ENCODE results near the gene ACP7.

Gene ACP7, protein sequence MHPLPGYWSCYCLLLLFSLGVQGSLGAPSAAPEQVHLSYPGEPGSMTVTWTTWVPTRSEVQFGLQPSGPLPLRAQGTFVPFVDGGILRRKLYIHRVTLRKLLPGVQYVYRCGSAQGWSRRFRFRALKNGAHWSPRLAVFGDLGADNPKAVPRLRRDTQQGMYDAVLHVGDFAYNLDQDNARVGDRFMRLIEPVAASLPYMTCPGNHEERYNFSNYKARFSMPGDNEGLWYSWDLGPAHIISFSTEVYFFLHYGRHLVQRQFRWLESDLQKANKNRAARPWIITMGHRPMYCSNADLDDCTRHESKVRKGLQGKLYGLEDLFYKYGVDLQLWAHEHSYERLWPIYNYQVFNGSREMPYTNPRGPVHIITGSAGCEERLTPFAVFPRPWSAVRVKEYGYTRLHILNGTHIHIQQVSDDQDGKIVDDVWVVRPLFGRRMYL

DNA sequence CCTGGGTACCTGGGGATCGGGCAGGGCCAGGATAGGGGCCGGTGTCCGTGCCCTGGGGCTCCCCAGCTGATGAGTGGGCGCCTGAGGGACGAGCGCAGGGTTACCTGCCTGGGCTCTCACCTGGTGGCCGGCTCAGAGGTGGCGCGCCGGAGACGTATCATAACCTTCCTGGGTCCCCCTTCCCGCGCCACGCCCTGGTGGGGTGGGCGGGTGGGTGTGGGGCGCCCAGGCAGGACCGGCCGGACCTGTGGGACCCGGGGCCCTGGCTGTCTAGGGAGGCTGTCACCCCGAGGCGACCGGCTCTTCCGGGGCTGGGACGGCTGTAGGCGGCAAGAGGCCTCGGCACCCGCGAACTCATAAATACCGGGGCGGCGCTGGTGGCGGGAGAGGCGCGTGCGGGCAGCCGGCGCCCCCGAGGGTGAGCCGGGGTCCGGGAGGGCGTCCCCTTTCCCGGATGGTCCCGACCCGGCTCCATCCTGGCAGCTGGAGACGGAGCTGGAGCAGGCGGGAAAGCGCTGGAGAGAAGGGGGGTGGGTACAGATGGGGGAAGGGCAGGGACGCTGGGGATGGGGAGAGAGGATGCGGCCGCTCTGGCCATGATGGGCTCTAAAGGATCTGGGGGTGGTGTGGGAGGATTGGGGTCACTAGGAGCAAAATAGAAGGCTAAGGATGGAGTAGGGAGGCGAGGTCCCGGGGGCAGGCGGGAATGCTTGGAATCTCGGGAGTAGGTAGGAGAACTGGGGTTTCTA is at the start of gene ACP7:
Gene ACP7, plus strand, starts transcription at position 386 of the 749 bp plus-strand sequence. CDS start 902 bp downstream, outside the sequence.
- Mint-ChIP-seq H3K9me3 (no peaks in the 10 kb centered on the region), H3K4me1 (peaks cover 15% of the 10 kb centered on the region), H3K27ac (ENCODE audit: low read depth) (peak within 1 kb of the TSS; percentile 86), H3K36me3 (ENCODE audit: insufficient read depth) (no peaks in the 10 kb centered on the region), H3K27me3 (peaks cover 47% of the 10 kb centered on the region), H3K4me3 (peak within 1 kb of the TSS; percentile 78)
- DNase-seq (ENCODE audit: low spot score in 2 of 2) = no peak
- peak; percentile 68 for ATAC-seq (replicated peaks; ENCODE audit: extremely low read depth, poor library complexity, severe bottlenecking)

DNA sequence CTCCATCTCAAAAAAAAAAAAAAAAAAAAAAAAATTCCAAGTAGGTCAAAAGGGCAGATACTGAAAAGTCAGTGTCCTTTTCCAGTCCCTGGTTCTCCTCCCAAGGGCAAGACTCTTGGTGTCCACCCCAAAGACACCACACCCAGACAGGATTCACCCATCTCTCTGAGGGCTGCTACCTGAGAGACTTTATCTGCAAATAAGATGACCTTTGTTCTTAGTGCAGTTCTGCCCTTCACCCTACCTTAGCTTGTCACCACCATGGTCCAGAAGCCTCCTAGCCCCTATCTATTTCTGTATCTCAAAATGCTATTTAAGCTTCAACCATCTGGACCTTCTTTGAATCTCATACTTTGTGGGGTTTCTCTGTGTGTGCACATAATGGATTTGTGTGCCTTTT is 47.6 kb upstream of the ACP7 start:
- peaks cover 4% of the 10 kb centered on the region for H3K36me3 Mint-ChIP-seq (ENCODE audit: insufficient read depth)
- DNase-seq (ENCODE audit: low spot score in 2 of 2) = no peak
- peaks cover 6% of the 10 kb centered on the region for H3K4me1 Mint-ChIP-seq

DNA sequence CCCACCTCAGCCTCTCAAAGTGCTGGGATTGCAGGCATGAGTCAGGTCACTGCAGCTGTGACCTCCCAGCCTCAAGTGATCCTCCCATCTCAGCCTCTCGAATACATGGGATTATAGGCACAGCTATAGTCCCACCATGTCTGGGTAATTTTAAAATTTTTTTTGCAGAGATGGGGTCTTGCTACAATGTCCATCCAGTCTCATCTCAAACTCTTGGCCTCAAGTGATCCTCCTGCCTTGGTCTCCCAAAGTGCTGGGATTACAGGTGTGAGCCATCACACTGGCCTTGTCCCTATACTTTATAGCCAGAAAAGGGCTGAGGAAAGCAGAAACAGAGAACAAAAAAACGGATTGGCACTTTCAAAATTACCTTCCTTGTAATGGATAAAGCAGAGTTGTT is 47.0 kb upstream of the ACP7 start:
- DNase-seq (ENCODE audit: low spot score in 2 of 2) (no peak), ATAC-seq (replicated peaks; ENCODE audit: extremely low read depth, poor library complexity, severe bottlenecking) (no peak)
- Mint-ChIP-seq H3K4me3 (no peak overlapping the region), H3K4me1 (peaks cover 5% of the 10 kb centered on the region), H3K27me3 (peaks cover 15% of the 10 kb centered on the region), H3K27ac (ENCODE audit: low read depth) (no peak overlapping the region), H3K9me3 (no peaks in the 10 kb centered on the region), H3K36me3 (ENCODE audit: insufficient read depth) (peaks cover 4% of the 10 kb centered on the region)

More for the DNA sequence above, 47.6 kb upstream of the ACP7 start:
- Mint-ChIP-seq H3K27me3 (peaks cover 15% of the 10 kb centered on the region), H3K9me3 (no peaks in the 10 kb centered on the region), H3K27ac (ENCODE audit: low read depth) (no peak overlapping the region), H3K4me3 (no peak overlapping the region)
- ATAC-seq (replicated peaks; ENCODE audit: extremely low read depth, poor library complexity, severe bottlenecking) = no peak

DNA sequence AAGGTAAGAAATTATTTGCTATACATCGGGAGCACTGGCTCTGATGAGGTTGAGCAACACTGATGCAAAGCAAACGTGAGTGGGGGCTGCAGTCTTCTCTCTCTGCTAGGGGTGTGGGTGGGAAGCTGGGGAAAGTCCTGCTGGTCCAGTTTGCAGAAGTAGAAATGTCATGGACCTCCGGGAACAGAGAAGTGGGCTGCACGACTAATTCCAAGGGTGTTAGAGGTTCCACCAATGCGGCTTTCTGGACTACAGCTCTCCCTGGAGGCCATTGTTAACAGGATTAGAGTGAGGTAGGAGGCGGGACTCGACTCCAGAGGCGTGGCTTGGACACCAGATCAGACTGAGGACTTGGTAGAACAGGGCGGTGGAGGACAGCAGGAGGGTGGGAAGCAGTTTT is 46.1 kb upstream of the ACP7 start:
- H3K36me3 Mint-ChIP-seq (ENCODE audit: insufficient read depth) = peaks cover 4% of the 10 kb centered on the region
- ATAC-seq (replicated peaks; ENCODE audit: extremely low read depth, poor library complexity, severe bottlenecking) (no peak), DNase-seq (ENCODE audit: low spot score in 2 of 2) (no peak)
- no peak overlapping the region for H3K4me3 Mint-ChIP-seq
- H3K4me1 Mint-ChIP-seq = no peaks in the 10 kb centered on the region
- no peak overlapping the region for H3K27ac Mint-ChIP-seq (ENCODE audit: low read depth)
- H3K27me3 Mint-ChIP-seq = peaks cover 15% of the 10 kb centered on the region
- no peaks in the 10 kb centered on the region for H3K9me3 Mint-ChIP-seq

DNA sequence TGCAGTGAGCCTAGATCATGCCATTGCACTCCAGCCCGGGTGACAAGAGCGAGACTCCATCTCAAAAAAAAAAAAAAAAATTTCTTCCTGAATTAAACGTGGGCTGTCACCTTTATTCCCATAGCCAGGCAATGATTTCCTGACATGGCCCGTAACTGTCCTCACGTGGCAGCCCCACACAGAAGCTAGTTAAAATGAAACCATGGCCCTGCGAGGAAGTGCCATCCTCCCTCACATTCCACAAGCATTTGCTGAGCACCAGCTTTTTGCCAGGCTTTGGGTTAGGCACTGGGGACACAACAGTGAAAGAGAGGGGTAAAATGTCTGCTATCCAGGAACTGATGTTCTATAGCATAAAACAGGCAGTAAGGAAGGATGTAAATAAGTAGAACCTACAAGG is 38.7 kb upstream of the ACP7 start:
- H3K27ac Mint-ChIP-seq (ENCODE audit: low read depth) = no peak overlapping the region
- no peak for ATAC-seq (replicated peaks; ENCODE audit: extremely low read depth, poor library complexity, severe bottlenecking)

DNA sequence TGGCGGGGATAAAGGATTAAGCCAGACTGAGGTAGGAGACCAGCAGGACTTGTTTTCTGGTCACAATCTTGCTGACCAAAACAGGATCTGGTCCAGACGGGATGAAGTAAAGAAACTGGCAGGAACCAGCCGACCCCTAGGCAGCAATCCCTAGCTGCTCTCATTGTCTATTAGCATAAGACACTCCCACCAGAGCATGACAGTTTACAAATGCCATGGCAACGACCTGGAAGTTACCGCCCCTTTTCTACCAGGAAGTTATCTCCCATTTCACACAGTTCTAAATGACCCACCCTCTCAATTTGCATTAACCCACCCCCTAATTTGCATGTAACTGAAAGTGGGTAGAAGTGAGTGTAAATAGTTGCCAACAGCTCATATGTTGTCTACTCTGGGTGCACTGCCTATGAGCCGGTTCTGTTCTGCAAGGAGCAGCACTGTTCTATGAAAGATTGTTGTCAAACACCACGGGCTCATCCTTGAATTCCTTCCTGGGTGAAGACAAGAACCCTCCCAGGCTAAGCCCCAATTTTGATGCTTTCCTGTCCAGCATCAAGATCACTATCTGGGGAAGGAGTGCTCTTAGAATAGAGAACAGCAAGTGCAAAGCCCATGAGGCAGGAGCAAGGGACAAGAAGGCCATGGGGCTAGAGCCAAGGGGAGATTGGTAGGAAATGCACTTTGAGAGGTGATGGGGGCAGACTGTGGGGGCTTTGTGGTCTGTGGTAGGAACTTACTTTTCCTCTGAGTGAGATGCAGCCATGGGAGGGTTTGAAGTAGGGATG is 37.9 kb upstream of the ACP7 start:
- DNase-seq (ENCODE audit: low spot score in 2 of 2) = no peak
- Mint-ChIP-seq H3K36me3 (ENCODE audit: insufficient read depth) (no peaks in the 10 kb centered on the region), H3K4me1 (peaks cover 13% of the 10 kb centered on the region), H3K27ac (ENCODE audit: low read depth) (no peak overlapping the region), H3K9me3 (no peaks in the 10 kb centered on the region), H3K27me3 (no peaks in the 10 kb centered on the region), H3K4me3 (no peak overlapping the region)
- ATAC-seq (replicated peaks; ENCODE audit: extremely low read depth, poor library complexity, severe bottlenecking) = no peak

More for the DNA sequence above, 38.7 kb upstream of the ACP7 start:
- no peak overlapping the region for H3K4me3 Mint-ChIP-seq
- H3K36me3 Mint-ChIP-seq (ENCODE audit: insufficient read depth) = no peaks in the 10 kb centered on the region
- H3K27me3 Mint-ChIP-seq = no peaks in the 10 kb centered on the region
- H3K9me3 Mint-ChIP-seq = no peaks in the 10 kb centered on the region
- no peak for DNase-seq (ENCODE audit: low spot score in 2 of 2)
- H3K4me1 Mint-ChIP-seq = peaks cover 13% of the 10 kb centered on the region

DNA sequence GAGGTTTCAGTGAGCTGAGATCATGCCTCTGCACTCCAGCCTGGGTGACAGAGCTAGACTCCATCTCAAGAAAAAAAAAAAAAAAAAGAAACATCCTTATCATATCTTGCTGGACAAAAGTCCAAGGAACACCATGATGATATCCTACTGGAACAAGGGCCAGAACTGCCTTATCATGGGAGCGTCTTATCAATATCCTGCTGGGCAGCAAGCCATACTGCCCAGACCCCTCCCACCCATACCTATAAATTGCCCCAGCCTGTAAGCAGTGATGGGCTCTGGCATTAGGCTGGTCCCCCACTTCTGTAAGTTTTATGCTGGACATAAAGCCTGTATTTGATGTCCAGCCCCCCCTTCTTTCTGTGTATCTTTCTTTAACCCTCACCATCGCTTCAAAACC is 37.1 kb upstream of the ACP7 start:
- H3K9me3 Mint-ChIP-seq = no peaks in the 10 kb centered on the region
- peaks cover 13% of the 10 kb centered on the region for H3K4me1 Mint-ChIP-seq
- no peak for ATAC-seq (replicated peaks; ENCODE audit: extremely low read depth, poor library complexity, severe bottlenecking)
- no peak for DNase-seq (ENCODE audit: low spot score in 2 of 2)
- no peaks in the 10 kb centered on the region for H3K36me3 Mint-ChIP-seq (ENCODE audit: insufficient read depth)
- H3K4me3 Mint-ChIP-seq = no peak overlapping the region
- no peaks in the 10 kb centered on the region for H3K27me3 Mint-ChIP-seq
- no peak overlapping the region for H3K27ac Mint-ChIP-seq (ENCODE audit: low read depth)

DNA sequence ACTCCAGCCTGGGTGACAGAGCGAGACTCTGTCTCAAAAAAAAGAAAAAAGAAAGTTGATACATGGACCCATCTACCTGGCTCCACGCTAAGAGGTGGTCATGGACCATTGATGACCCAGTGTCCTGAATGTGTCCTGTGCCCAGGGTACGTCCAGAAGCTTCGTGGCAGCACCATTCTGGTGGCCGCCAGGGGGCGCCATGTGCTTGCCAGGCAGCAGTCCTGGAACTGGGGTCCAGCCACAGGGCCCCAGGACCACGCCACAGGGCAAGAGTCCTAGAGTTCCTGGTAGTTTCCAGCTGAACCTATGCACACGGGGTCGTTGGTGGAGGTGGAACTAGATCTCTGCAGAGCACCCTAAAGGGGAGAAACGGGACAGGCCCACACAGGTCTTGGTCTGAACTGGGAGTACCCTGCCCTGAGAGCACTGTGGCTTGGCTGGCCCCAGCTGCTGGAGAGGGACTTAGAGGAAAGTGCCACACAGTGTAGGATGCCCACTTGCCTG is 31.9 kb upstream of the ACP7 start:
- DNase-seq (ENCODE audit: low spot score in 2 of 2) (peak; percentile 53 to 67), ATAC-seq (replicated peaks; ENCODE audit: extremely low read depth, poor library complexity, severe bottlenecking) (peak; percentile 52)
- no peaks in the 10 kb centered on the region for H3K9me3 Mint-ChIP-seq
- H3K4me3 Mint-ChIP-seq = no peak overlapping the region
- no peaks in the 10 kb centered on the region for H3K4me1 Mint-ChIP-seq
- H3K36me3 Mint-ChIP-seq (ENCODE audit: insufficient read depth) = no peaks in the 10 kb centered on the region
- H3K27ac Mint-ChIP-seq (ENCODE audit: low read depth) = no peak overlapping the region
- no peaks in the 10 kb centered on the region for H3K27me3 Mint-ChIP-seq

DNA sequence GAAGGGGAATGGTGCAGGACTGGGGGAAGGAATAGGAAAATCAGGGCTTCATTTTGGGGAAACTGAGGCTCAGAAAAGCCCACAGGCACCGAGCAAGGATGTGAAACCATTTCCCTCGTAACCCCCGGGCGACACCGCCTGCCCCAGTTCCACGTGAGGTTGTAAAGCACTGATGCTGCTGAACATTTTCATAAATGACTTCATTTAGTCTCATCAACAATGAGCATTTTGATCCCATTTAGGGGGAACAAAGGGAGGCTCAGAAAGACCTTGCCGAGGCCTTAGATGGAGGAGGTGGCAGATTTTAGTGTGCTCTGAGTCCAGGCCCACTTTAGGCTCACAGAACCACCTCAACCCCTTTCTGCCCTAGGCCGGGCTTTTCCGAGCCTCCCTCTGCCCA is 31.3 kb upstream of the ACP7 start:
- Mint-ChIP-seq H3K27me3 (no peaks in the 10 kb centered on the region), H3K4me3 (no peak overlapping the region), H3K4me1 (no peaks in the 10 kb centered on the region), H3K27ac (ENCODE audit: low read depth) (no peak overlapping the region), H3K9me3 (no peaks in the 10 kb centered on the region), H3K36me3 (ENCODE audit: insufficient read depth) (no peaks in the 10 kb centered on the region)
- DNase-seq (ENCODE audit: low spot score in 2 of 2) (no peak), ATAC-seq (replicated peaks; ENCODE audit: extremely low read depth, poor library complexity, severe bottlenecking) (no peak)

DNA sequence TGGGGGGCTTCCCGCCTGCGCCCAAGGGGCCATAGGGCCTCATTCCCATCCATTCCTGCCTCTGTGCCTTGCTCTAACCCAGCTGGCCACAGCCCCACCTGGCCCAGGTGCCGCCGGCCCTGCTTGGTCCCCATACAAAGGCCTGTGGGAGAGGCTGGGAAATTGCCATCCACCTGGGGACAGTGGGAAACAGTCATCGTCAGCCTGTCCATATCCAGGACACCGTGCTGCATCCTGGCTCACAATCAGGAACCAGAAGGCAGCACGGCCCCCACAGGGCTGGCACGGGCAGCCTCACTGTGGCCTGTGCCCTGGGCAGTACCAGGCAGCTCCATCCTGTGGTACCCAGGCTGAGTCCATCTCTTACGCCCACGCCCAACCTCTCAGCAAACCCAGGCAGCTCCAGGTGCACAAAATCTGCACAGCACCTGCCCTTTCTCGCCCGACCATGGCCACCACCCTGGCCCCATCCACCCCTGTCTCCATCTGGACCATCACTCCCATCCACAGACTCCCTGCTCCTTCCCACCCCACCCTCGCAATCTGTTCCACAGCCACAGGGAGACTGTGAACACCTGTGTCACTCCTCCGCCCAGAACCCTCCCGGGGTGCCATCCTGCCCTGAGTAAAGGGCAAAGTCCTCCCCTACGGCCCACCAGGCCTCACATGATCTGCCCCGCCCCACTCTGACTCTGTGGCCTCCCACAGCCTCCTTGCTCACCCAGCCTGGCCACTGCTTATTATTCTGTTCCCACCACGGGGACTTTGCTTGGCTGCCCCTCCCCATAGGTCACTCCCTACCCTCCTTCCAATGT is 30.7 kb upstream of the ACP7 start:
- no peak for DNase-seq (ENCODE audit: low spot score in 2 of 2)
- no peak overlapping the region for H3K4me3 Mint-ChIP-seq
- ATAC-seq (replicated peaks; ENCODE audit: extremely low read depth, poor library complexity, severe bottlenecking) = no peak

DNA sequence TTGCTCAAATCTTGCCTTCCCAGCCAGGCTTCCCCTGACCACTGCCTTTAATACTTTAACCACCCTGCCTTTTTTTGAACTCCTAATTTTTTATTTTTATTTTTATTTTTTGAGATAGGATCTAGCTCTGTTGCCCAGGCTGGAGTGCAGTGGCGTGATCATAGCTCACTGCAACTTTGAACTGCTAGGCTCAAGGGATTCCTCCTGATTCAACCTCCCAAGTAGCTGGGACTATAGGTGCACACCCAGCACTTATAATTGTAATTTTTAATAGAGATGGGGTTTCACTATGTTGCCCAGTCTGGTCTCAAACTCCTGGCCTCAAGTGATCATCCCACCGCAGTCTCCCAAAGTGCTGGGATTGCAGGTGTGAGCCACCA is 30.1 kb upstream of the ACP7 start:
- Mint-ChIP-seq H3K4me3 (no peak overlapping the region), H3K27ac (ENCODE audit: low read depth) (peak overlapping the region; percentile 73)
- ATAC-seq (replicated peaks; ENCODE audit: extremely low read depth, poor library complexity, severe bottlenecking) = no peak

More for the DNA sequence above, 30.7 kb upstream of the ACP7 start:
- no peaks in the 10 kb centered on the region for H3K27me3 Mint-ChIP-seq
- H3K4me1 Mint-ChIP-seq = no peaks in the 10 kb centered on the region
- H3K36me3 Mint-ChIP-seq (ENCODE audit: insufficient read depth) = no peaks in the 10 kb centered on the region
- no peaks in the 10 kb centered on the region for H3K9me3 Mint-ChIP-seq
- H3K27ac Mint-ChIP-seq (ENCODE audit: low read depth) = peak overlapping the region; percentile 73

DNA sequence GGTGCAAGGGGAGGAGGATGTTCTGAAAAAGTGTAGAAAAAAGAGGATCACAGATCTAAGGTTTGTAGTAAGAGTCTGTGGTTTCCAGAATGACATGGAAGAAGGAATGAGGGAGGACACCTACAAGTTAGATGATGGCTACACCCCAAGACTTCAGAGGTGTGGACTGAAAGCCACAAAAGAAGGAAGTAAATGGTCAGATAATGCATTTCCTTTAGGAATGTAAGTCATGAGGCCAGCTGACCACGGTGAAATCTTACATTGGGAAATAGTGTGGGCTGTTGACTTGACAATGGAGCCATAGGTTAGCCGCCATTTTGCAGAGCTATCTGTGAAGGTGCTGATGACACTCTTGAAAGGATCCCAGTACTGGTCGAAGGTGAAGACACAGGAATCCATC is 26.6 kb upstream of the ACP7 start:
- Mint-ChIP-seq H3K36me3 (ENCODE audit: insufficient read depth) (peaks cover 3% of the 10 kb centered on the region), H3K9me3 (no peaks in the 10 kb centered on the region), H3K27me3 (no peaks in the 10 kb centered on the region), H3K4me3 (no peak overlapping the region), H3K4me1 (peaks cover 9% of the 10 kb centered on the region), H3K27ac (ENCODE audit: low read depth) (no peak overlapping the region)
- ATAC-seq (replicated peaks; ENCODE audit: extremely low read depth, poor library complexity, severe bottlenecking) = no peak
- DNase-seq (ENCODE audit: low spot score in 2 of 2) = no peak

More for the DNA sequence above, 30.1 kb upstream of the ACP7 start:
- DNase-seq (ENCODE audit: low spot score in 2 of 2) = no peak
- H3K9me3 Mint-ChIP-seq = no peaks in the 10 kb centered on the region
- H3K27me3 Mint-ChIP-seq = no peaks in the 10 kb centered on the region
- no peaks in the 10 kb centered on the region for H3K36me3 Mint-ChIP-seq (ENCODE audit: insufficient read depth)
- H3K4me1 Mint-ChIP-seq = no peaks in the 10 kb centered on the region
